GM23248 (cell line): Measurements from ENCODE around the gene SLC12A4. TPM values are rescaled to one million over a fixed set of nuclear protein-coding genes. Genes with fewer than 3 reads are reported as not detected.

Source experiments
- DNase-seq: peaks from one replicate; pipeline ENCODE4 v3.0.0-alpha.2; 2015
- H2AFZ ChIP-seq: fragments of 200-600 bp; sonication (generic); 2 replicates; pipeline ENCODE4 v1.6.1; 2016; ENCODE audit warnings: antibody characterized with exemption
- H3F3A ChIP-seq: fragments of 200-600 bp; sonication (generic); 2 replicates; pipeline ENCODE4 v1.6.1; 2016; ENCODE audit warnings: mild to moderate bottlenecking, antibody characterized with exemption, mixed run types; ENCODE audit not compliant: insufficient read depth
- H3K27ac ChIP-seq: fragments of 200-600 bp; sonication (generic); 2 replicates; pipeline ENCODE4 v1.5.1; 2016; ENCODE audit warnings: mild to moderate bottlenecking
- H3K27me3 ChIP-seq: fragments of 200-600 bp; sonication (generic); replicated peaks from 2 replicates; pipeline ENCODE4 v1.6.1; 2016; ENCODE audit warnings: mild to moderate bottlenecking; ENCODE audit not compliant: insufficient read depth
- H3K36me3 ChIP-seq: fragments of 200-600 bp; sonication (generic); 2 replicates; pipeline ENCODE4 v1.6.1; 2016; ENCODE audit warnings: low read depth, mild to moderate bottlenecking
- H3K4me1 ChIP-seq: fragments of 200-600 bp; sonication (generic); 2 replicates; pipeline ENCODE4 v1.6.1; 2016; ENCODE audit warnings: mild to moderate bottlenecking; ENCODE audit not compliant: insufficient read depth
- H3K4me2 ChIP-seq: fragments of 200-600 bp; sonication (generic); one replicate; pipeline ENCODE4 v1.6.1; 2016; ENCODE audit warnings: mild to moderate bottlenecking; ENCODE audit not compliant: unreplicated experiment
- H3K4me3 ChIP-seq: fragments of 200-600 bp; sonication (generic); 2 replicates; pipeline ENCODE4 v1.5.1; 2016; ENCODE audit warnings: mild to moderate bottlenecking
- H3K79me2 ChIP-seq: fragments of 200-600 bp; sonication (generic); 2 replicates; pipeline ENCODE4 v1.6.1; 2016; ENCODE audit warnings: mild to moderate bottlenecking; ENCODE audit not compliant: insufficient read depth
- H3K9ac ChIP-seq: fragments of 200-600 bp; sonication (generic); 2 replicates; pipeline ENCODE4 v1.6.1; 2016; ENCODE audit warnings: mild to moderate bottlenecking
- H3K9me2 ChIP-seq: fragments of 200-600 bp; sonication (generic); 2 replicates; pipeline ENCODE4 v1.6.1; 2016; ENCODE audit warnings: mixed run types, mild to moderate bottlenecking, moderate library complexity; ENCODE audit not compliant: insufficient read depth
- H3K9me3 ChIP-seq: fragments of 200-600 bp; sonication (generic); one replicate; pipeline ENCODE4 v1.6.1; 2017; ENCODE audit warnings: low read depth
- H4K20me1 ChIP-seq: fragments of 200-600 bp; sonication (generic); 2 replicates; pipeline ENCODE4 v1.6.0; 2016; ENCODE audit not compliant: insufficient read depth
- EZH2 ChIP-seq: fragments of 200-600 bp; sonication (generic); IDR thresholded peaks from 2 replicates; pipeline ENCODE4 v1.6.1; 2018; ENCODE audit warnings: antibody characterized with exemption, mild to moderate bottlenecking; ENCODE audit not compliant: insufficient read depth, poor library complexity, severe bottlenecking
- EZH2phosphoT487 ChIP-seq: fragments of 200-600 bp; sonication (generic); IDR thresholded peaks from 2 replicates; pipeline ENCODE4 v1.6.1; 2018; ENCODE audit warnings: antibody characterized with exemption, moderate library complexity, mild to moderate bottlenecking, low read depth; ENCODE audit not compliant: insufficient read depth
- WGBS, 2 experiments: methylation state at CpG; one replicate each; pipeline ENCODE4 v1.1.6; 2015 to 2017; ENCODE audit warnings: low lambda C conversion rate in 2 of 2, low coverage in 1 of 2; ENCODE audit errors: missing lambda C conversion rate in 2 of 2; 5-methylcytosine and 5-hydroxymethylcytosine counted together
- in situ Hi-C: fragments of 300-500 bp; cut with MboI; formaldehyde crosslinking; loops from 2 replicates; pipeline ENCODE4 v1.15.0; 2020
- polyA plus RNA-seq: library from polyadenylated mRNA; unstranded; fragments of >200 nt; fragmentation: Nextera tagmentation; extraction: Ambion mirVana; gene quantifications from 2 replicates; pipeline ENCODE4 v1.2.1, GENCODE V29; 2016
- small RNA-seq: library from RNA; depleted of rRNA; stranded (forward); fragments of <200 nt; gene quantifications from one replicate; pipeline ENCODE3, GENCODE V24; 2014; ENCODE audit warnings: low read depth, low replicate concordance
- total RNA-seq: library from RNA; depleted of rRNA; stranded (reverse); fragments of >200 nt; shearing (Covaris generic); gene quantifications from 2 replicates; pipeline ENCODE4 v1.2.3, GENCODE V29; 2014; rRNA removed

SLC12A4 gene
- total and polyA plus RNA-seq, 2 experiments from 2014 or later: 63.0 to 101 TPM

- Histone ChIP-seq H3K9me3 (no peaks in the 10 kb centered on the region), H3K36me3 (no peaks in the 10 kb centered on the region), H3K4me3 (no peak overlapping the region), H3K79me2 (peaks cover 87% of the 10 kb centered on the region), H3K27me3 (no peaks in the 10 kb centered on the region), H3K27ac (peak overlapping the region; percentile 53), H3K9ac (peak overlapping the region; percentile 31; the same call in 1 of the 2 replicates), H4K20me1 (no peaks in the 10 kb centered on the region), H3K4me2 (no peak overlapping the region), H3K4me1 (peaks cover 17% of the 10 kb centered on the region), H3F3A (no peaks in the 10 kb centered on the region), H3K9me2 (no peaks in the 10 kb centered on the region), H2AFZ (no peak overlapping the region)
- peak; percentile 81 for DNase-seq
- WGBS, 2 experiments: 46 to 49% methylated on average over 3 of the region's 3 CpGs
- in situ Hi-C loops: no loop called here
- TF ChIP-seq EZH2phosphoT487: no peak
- TF ChIP-seq EZH2: no peak
Observed at GRCh38 chr16:67897231-67897630, 71.2 kb downstream of the SLC12A4 start.

GRCh38 chr16:67893743-67894399, 74.6 kb downstream of the SLC12A4 start:
- no peaks in the 10 kb centered on the region for H3K9me2 ChIP-seq
- no peaks in the 10 kb centered on the region for H3K9me3 ChIP-seq
- peaks cover 17% of the 10 kb centered on the region for H3K4me1 ChIP-seq
- peaks cover 55% of the 10 kb centered on the region for H3K79me2 ChIP-seq
- no peaks in the 10 kb centered on the region for H4K20me1 ChIP-seq
- H2AFZ ChIP-seq: peak overlapping the region; percentile 69
- no peaks in the 10 kb centered on the region for H3K36me3 ChIP-seq
- H3K4me3 ChIP-seq: peak overlapping the region; percentile 82
- H3K27ac ChIP-seq: peak overlapping the region; percentile 86
- WGBS, 2 experiments: 17 to 19% methylated on average over 14 of the region's 14 CpGs
- H3K4me2 ChIP-seq: peak overlapping the region; percentile 92
- no peak for TF ChIP-seq EZH2phosphoT487
- H3K27me3 ChIP-seq: no peaks in the 10 kb centered on the region
- peak overlapping the region; percentile 97 for H3K9ac ChIP-seq
- H3F3A ChIP-seq: no peaks in the 10 kb centered on the region
- DNase-seq: peak; percentile 58
- in situ Hi-C loops: no loop called here

Small RNAs within 50 kb of the gene (small RNA-seq; reads per million reads assigned to genes)
- not detected for gene RNU6-359P

Other genes with a start within 250 kb of the SLC12A4 start
- gene GFOD2, start 249.3 kb downstream of the SLC12A4 start, total RNA-seq: 10.2 and 17.5 TPM in 2 replicates
- 10.1 and 11.4 TPM in 2 replicates for gene GFOD2, start 249.3 kb downstream of the SLC12A4 start, polyA plus RNA-seq
- 2.4 and 3.3 TPM in 2 replicates for gene RANBP10, start 162.1 kb downstream of the SLC12A4 start, total RNA-seq
- gene RANBP10, start 162.1 kb downstream of the SLC12A4 start, polyA plus RNA-seq: 5.8 and 6.1 TPM in 2 replicates
- 0.65 and 2.4 TPM in 2 replicates for gene TSNAXIP1, start 161.7 kb downstream of the SLC12A4 start, total RNA-seq
- gene TSNAXIP1, start 161.7 kb downstream of the SLC12A4 start, polyA plus RNA-seq: 0.79 and 1.2 TPM in 2 replicates
- 27.9 and 37.9 TPM in 2 replicates for gene THAP11, start 126.3 kb downstream of the SLC12A4 start, total RNA-seq
- 23.4 and 23.6 TPM in 2 replicates for gene THAP11, start 126.3 kb downstream of the SLC12A4 start, polyA plus RNA-seq
- 52.9 and 119 TPM in 2 replicates for gene NUTF2, start 121.7 kb downstream of the SLC12A4 start, total RNA-seq
- gene NUTF2, start 121.7 kb downstream of the SLC12A4 start, polyA plus RNA-seq: 268 and 280 TPM in 2 replicates
- gene CENPT, start 120.9 kb downstream of the SLC12A4 start, total RNA-seq: 53.4 and 59.4 TPM in 2 replicates
- gene CENPT, start 120.9 kb downstream of the SLC12A4 start, polyA plus RNA-seq: 54.0 and 63.1 TPM in 2 replicates
- gene EDC4, start 95.6 kb downstream of the SLC12A4 start, total RNA-seq: 37.7 and 48.5 TPM in 2 replicates
- gene EDC4, start 95.6 kb downstream of the SLC12A4 start, polyA plus RNA-seq: 39.9 and 41.3 TPM in 2 replicates
- not detected in 2 replicates for gene NRN1L, start 83.8 kb downstream of the SLC12A4 start, total RNA-seq
- gene NRN1L, start 83.8 kb downstream of the SLC12A4 start, polyA plus RNA-seq: not detected in 2 replicates
- 8.1 and 11.5 TPM in 2 replicates for gene PSKH1, start 75.4 kb downstream of the SLC12A4 start, total RNA-seq
- gene PSKH1, start 75.4 kb downstream of the SLC12A4 start, polyA plus RNA-seq: 22.7 and 23.6 TPM in 2 replicates
- 0.76 TPM in 1 of 2 replicates, not detected in the other for gene CTRL, start 36.8 kb downstream of the SLC12A4 start, total RNA-seq
- 3.8 and 7.4 TPM in 2 replicates for gene CTRL, start 36.8 kb downstream of the SLC12A4 start, polyA plus RNA-seq
- 18.9 and 24.8 TPM in 2 replicates for gene PSMB10, start 31.8 kb downstream of the SLC12A4 start, total RNA-seq
- gene PSMB10, start 31.8 kb downstream of the SLC12A4 start, polyA plus RNA-seq: 49.8 and 55.1 TPM in 2 replicates
- gene LCAT, start 24.5 kb downstream of the SLC12A4 start, total RNA-seq: 15.9 and 19.1 TPM in 2 replicates
- gene LCAT, start 24.5 kb downstream of the SLC12A4 start, polyA plus RNA-seq: 5.3 and 5.4 TPM in 2 replicates
- not detected in 2 replicates for gene DPEP3, start 11.9 kb upstream of the SLC12A4 start, total RNA-seq
- not detected in 2 replicates for gene DPEP3, start 11.9 kb upstream of the SLC12A4 start, polyA plus RNA-seq
- not detected in 2 replicates for gene DPEP2, start 30.8 kb upstream of the SLC12A4 start, total RNA-seq
- not detected in 2 replicates for gene DPEP2, start 30.8 kb upstream of the SLC12A4 start, polyA plus RNA-seq
- not detected in 2 replicates for gene DPEP2NB, start 47.3 kb upstream of the SLC12A4 start, total RNA-seq
- not detected in 2 replicates for gene DPEP2NB, start 47.3 kb upstream of the SLC12A4 start, polyA plus RNA-seq
- 8.8 and 9.7 TPM in 2 replicates for gene DDX28, start 54.6 kb upstream of the SLC12A4 start, total RNA-seq
- gene DDX28, start 54.6 kb upstream of the SLC12A4 start, polyA plus RNA-seq: 8.3 and 9.0 TPM in 2 replicates
- gene DUS2, start 54.6 kb upstream of the SLC12A4 start, total RNA-seq: 18.4 and 25.8 TPM in 2 replicates
- gene DUS2, start 54.6 kb upstream of the SLC12A4 start, polyA plus RNA-seq: 14.0 and 15.1 TPM in 2 replicates
- gene NFATC3, start 116.7 kb upstream of the SLC12A4 start, total RNA-seq: 14.2 and 17.5 TPM in 2 replicates
- gene NFATC3, start 116.7 kb upstream of the SLC12A4 start, polyA plus RNA-seq: 10.2 and 12.3 TPM in 2 replicates